IMR-90 (cell line): ENCODE data around the gene PPP1R9B. TPM values are rescaled to one million over a fixed set of nuclear protein-coding genes. Genes with fewer than 3 reads are reported as not detected.

ENCODE experiments used
- ATAC-seq: fragments of 200-7000 bp; cut with Tn5 transposase; 2 replicates; pipeline ENCODE4 v1.9.1; 2020; ENCODE audit warnings: low read depth, mild to moderate bottlenecking, moderate library complexity
- BruUV-seq: library from RNA; stranded (reverse); fragments of 400-500 nt; replicated peaks from 2 replicates; lab custom pipeline; 2021; lab: Mats Ljungman, UMichigan
- CTCF ChIA-PET: fragments of 300-600 bp; formaldehyde crosslinking; extraction: SDS; loops from one replicate; lab custom pipeline; 2021; ENCODE audit warnings: antibody characterized with exemption; lab: Yijun Ruan, JAX
- POLR2A ChIA-PET: fragments of 300-600 bp; sonication (Branson Sonifier 250); formaldehyde crosslinking; loops from one replicate; lab custom pipeline; 2022; ENCODE audit warnings: antibody characterized with exemption; ENCODE audit not compliant: unreplicated experiment; lab: Charles Lee
- DNase-seq: peaks from one replicate; pipeline ENCODE4 v3.0.0; 2013
- H2AFZ ChIP-seq: replicated peaks from 2 replicates; pipeline ENCODE3; 2013; ENCODE audit warnings: low read length, mild to moderate bottlenecking; ENCODE audit not compliant: poor library complexity
- H2AK5ac ChIP-seq: 2 replicates; pipeline ENCODE4 v1.6.1; 2013; ENCODE audit warnings: low read depth, low read length, inconsistent platforms
- H2AK9ac ChIP-seq: replicated peaks from 2 replicates; pipeline ENCODE3; 2013; ENCODE audit warnings: mild to moderate bottlenecking, low read depth, low read length, moderate library complexity; ENCODE audit not compliant: poor library complexity
- H2BK120ac ChIP-seq: 2 replicates; pipeline ENCODE4 v1.6.1; 2013; ENCODE audit warnings: low read depth, low read length, inconsistent platforms
- H2BK15ac ChIP-seq: 3 replicates; pipeline ENCODE4 v1.6.1; 2013; ENCODE audit warnings: low read depth, low read length, inconsistent platforms
- H2BK20ac ChIP-seq: 2 replicates; pipeline ENCODE4 v1.6.1; 2013; ENCODE audit warnings: low read depth, mild to moderate bottlenecking, inconsistent platforms, low read length, moderate library complexity
- H2BK5ac ChIP-seq: 2 replicates; pipeline ENCODE4 v1.6.1; 2013; ENCODE audit warnings: mild to moderate bottlenecking, low read depth, low read length, inconsistent platforms; ENCODE audit not compliant: poor library complexity, severe bottlenecking
- H3K14ac ChIP-seq: replicated peaks from 2 replicates; pipeline ENCODE4 v1.6.1; 2013; ENCODE audit warnings: low read depth, low read length, inconsistent platforms
- H3K18ac ChIP-seq: 2 replicates; pipeline ENCODE4 v1.6.1; 2013; ENCODE audit warnings: low read depth, low read length, control low read depth
- H3K23ac ChIP-seq: 2 replicates; pipeline ENCODE4 v1.6.1; 2013; ENCODE audit warnings: low read depth, low read length, inconsistent platforms
- H3K27ac ChIP-seq: 2 replicates; pipeline ENCODE4 v1.5.1; 2013; ENCODE audit warnings: mild to moderate bottlenecking, control low read depth, low read length; ENCODE audit not compliant: insufficient read depth
- H3K27me3 ChIP-seq: 2 replicates; pipeline ENCODE4 v1.6.1; 2013; ENCODE audit warnings: low read length; ENCODE audit not compliant: control insufficient read depth, insufficient read depth
- H3K36me3 ChIP-seq: 2 replicates; pipeline ENCODE4 v1.6.1; 2013; ENCODE audit warnings: low read length, mixed read lengths; ENCODE audit not compliant: control insufficient read depth, insufficient read depth
- H3K4ac ChIP-seq: 2 replicates; pipeline ENCODE4 v1.6.1; 2013; ENCODE audit warnings: low read depth, low read length, inconsistent platforms
- H3K4me1 ChIP-seq: 2 replicates; pipeline ENCODE4 v1.6.1; 2013; ENCODE audit warnings: low read length, mixed read lengths; ENCODE audit not compliant: control insufficient read depth, insufficient read depth
- H3K4me2 ChIP-seq: 2 replicates; pipeline ENCODE4 v1.6.1; 2013; ENCODE audit warnings: low read depth, mild to moderate bottlenecking, control low read depth, low read length, moderate library complexity
- H3K4me3 ChIP-seq: 2 replicates; pipeline ENCODE4 v1.5.1; 2013; ENCODE audit warnings: low read depth, mild to moderate bottlenecking, control low read depth, low read length, moderate library complexity; ENCODE audit not compliant: insufficient read depth
- H3K56ac ChIP-seq: 2 replicates; pipeline ENCODE4 v1.6.1; 2013; ENCODE audit warnings: low read length, inconsistent platforms; ENCODE audit not compliant: insufficient read depth; ENCODE audit errors: extremely low read depth
- H3K79me1 ChIP-seq, 2 experiments: 2 replicates each; pipeline ENCODE4 v1.6.1; 2013; ENCODE audit warnings: low read length in 2 of 2, inconsistent platforms in 1 of 2, low read depth in 1 of 2
- H3K9ac ChIP-seq: 2 replicates; pipeline ENCODE4 v1.6.1; 2013; ENCODE audit warnings: low read depth, low read length, control low read depth
- H3K9me1 ChIP-seq: 2 replicates; pipeline ENCODE4 v1.6.1; 2013; ENCODE audit warnings: low read length, inconsistent platforms; ENCODE audit not compliant: insufficient read depth
- H3K9me3 ChIP-seq: 2 replicates; pipeline ENCODE4 v1.6.1; 2013; ENCODE audit warnings: low read length; ENCODE audit not compliant: control insufficient read depth, insufficient read depth
- H4K20me1 ChIP-seq: 2 replicates; pipeline ENCODE4 v1.6.1; 2013; ENCODE audit warnings: low read length, inconsistent platforms; ENCODE audit not compliant: insufficient read depth
- H4K5ac ChIP-seq: 2 replicates; pipeline ENCODE4 v1.6.1; 2013; ENCODE audit warnings: mild to moderate bottlenecking, low read depth, low read length, control low read depth
- H4K8ac ChIP-seq, 2 experiments: 2 replicates each; pipeline ENCODE4 v1.6.1; 2013; ENCODE audit warnings: low read depth in 2 of 2, low read length in 2 of 2, control low read depth in 1 of 2, inconsistent platforms in 1 of 2
- H4K91ac ChIP-seq: 2 replicates; pipeline ENCODE4 v1.6.1; 2013; ENCODE audit warnings: low read depth, low read length, inconsistent platforms; ENCODE audit not compliant: insufficient read depth
- CEBPB ChIP-seq: IDR thresholded peaks from 2 replicates; pipeline ENCODE4 v1.6.1; 2012; ENCODE audit warnings: low read depth, low read length, improper control_type of control experiment
- ELK1 ChIP-seq: fragments of 150-350 bp; IDR thresholded peaks from 2 replicates; pipeline ENCODE4 v1.6.1; 2016; ENCODE audit warnings: low read depth, mild to moderate bottlenecking, low read length, moderate library complexity, borderline replicate concordance
- MAFK ChIP-seq: IDR thresholded peaks from 2 replicates; pipeline ENCODE4 v1.6.1; 2012; ENCODE audit warnings: low read depth, low read length, improper control_type of control experiment
- WGBS, 2 experiments: methylation state at CpG; one replicate each; pipeline versions ENCODE4 v1.1.5 to v1.1.7; 2013; ENCODE audit warnings: missing lambda C conversion rate in 2 of 2; ENCODE audit not compliant: insufficient read length in 1 of 2; ENCODE audit errors: extremely low coverage in 2 of 2; 5-methylcytosine and 5-hydroxymethylcytosine counted together
- dilution Hi-C: fragments of 300-500 bp; cut with HindIII; formaldehyde crosslinking; loops from one replicate; pipeline ENCODE4 v1.14.3; 2018; ENCODE audit warnings: low sequenced_read_pairs; ENCODE audit not compliant: unreplicated experiment
- in situ Hi-C: fragments of 300-500 bp; cut with MboI; formaldehyde crosslinking; loops from 3 replicates; pipeline ENCODE4 v1.14.3; 2019; ENCODE audit warnings: low sequenced_read_pairs, inconsistent platforms, mixed read lengths
- intact Hi-C: fragments of 100-400 bp; cut with micrococcal nuclease; formaldehyde crosslinking; loops from 2 replicates; pipeline ENCODE4 v1.10.0; 2022
- polyA plus RNA-seq, 3 experiments: library from polyadenylated mRNA; depleted of rRNA; stranded (reverse); fragments of >200 nt; gene quantifications; 2 replicates each; pipeline ENCODE4 v1.2.3, GENCODE V29; 2012; ENCODE audit warnings: low replicate concordance in 1 of 3
- total RNA-seq: library from RNA; depleted of rRNA; stranded (reverse); fragments of >200 nt; gene quantifications from 2 replicates; pipeline ENCODE4 v1.2.3, GENCODE V29; 2012

PPP1R9B gene
- total and polyA plus RNA-seq, 2 of the 4 experiments (the other 2 are of a cell fraction) = 23.0 to 28.0 TPM

- Histone ChIP-seq H2AK9ac (peak overlapping the region; percentile 9), H2BK20ac (no peak overlapping the region), H3K27me3 (no peaks in the 10 kb centered on the region), H3K9ac (no peak overlapping the region), H4K5ac (no peak overlapping the region), H3K4ac (no peak overlapping the region), H3K18ac (no peak overlapping the region), H3K4me2 (no peak overlapping the region), H3K14ac (no peak overlapping the region), H3K56ac (no peak overlapping the region), H4K91ac (no peak overlapping the region), H4K8ac (no peak overlapping the region), H2AFZ (no peak overlapping the region), H4K20me1 (no peaks in the 10 kb centered on the region), H3K9me3 (no peaks in the 10 kb centered on the region), H3K36me3 (peaks cover 23% of the 10 kb centered on the region; the same call in 1 of the 2 replicates), H3K23ac (no peak overlapping the region), H3K4me1 (peaks cover 3% of the 10 kb centered on the region), H3K27ac (no peak overlapping the region), H2BK120ac (no peak overlapping the region), H2BK5ac (no peak overlapping the region), H2BK15ac (no peak overlapping the region), H2AK5ac (no peak overlapping the region), H3K9me1 (no peaks in the 10 kb centered on the region; the same call in 1 of the 2 replicates), H3K4me3 (no peak overlapping the region), H3K79me1 (no peaks in the 10 kb centered on the region)
- TF ChIP-seq CEBPB (no peak), MAFK (no peak), ELK1 (no peak)
- dilution Hi-C loops = no loop called here
- CTCF ChIA-PET = interaction anchor here (0.7 to 1.9 kb wide), 3 partner anchors 10 to 48 kb away, joined by 3 to 10 read pairs (median 4); no protein-coding TSS in a partner anchor
- DNase-seq (no peak), ATAC-seq (no peak)
- POLR2A ChIA-PET = no interaction called here
- intact Hi-C loops = no loop called here
- in situ Hi-C loops = no loop called here
- WGBS, 2 experiments = no CpG with 5 or more reads among the region's 7 CpGs
- no TSS peak for BruUV-seq
Observed at GRCh38 chr17:50113624-50114320, 36.7 kb downstream of the PPP1R9B start.
